T-helper 17 cell (primary cell): ENCODE data around the gene CASP3. TPM values are rescaled to one million over a fixed set of nuclear protein-coding genes. Genes with fewer than 3 reads are reported as not detected.
"Not testable (repeated sequence)": the region's sequence is repeated elsewhere in the genome, so short reads cannot be mapped to it uniquely, and the experiment has no call there.

Experiments used
- ATAC-seq: fragments of 150-1000 bp; cut with Tn5 transposase; 2 replicates; pipeline ENCODE4 v1.10.0; 2021; ENCODE audit warnings: mild to moderate bottlenecking, moderate library complexity
- DNase-seq, 3 donors: peaks; one replicate each; pipeline versions ENCODE4 v3.0.0 to v3.0.0-alpha.2; 2020 to 2021
- H3K9me3 ChIP-seq: one replicate; pipeline ENCODE4 v1.7.0; 2013; ENCODE audit warnings: low read length, mild to moderate bottlenecking; ENCODE audit not compliant: control insufficient read depth, poor library complexity, severe bottlenecking
- H3K27ac Mint-ChIP-seq: one replicate; pipeline ENCODE4 v1.8.0; 2022; ENCODE audit warnings: mild to moderate bottlenecking, moderate library complexity, mixed read lengths
- H3K27me3 Mint-ChIP-seq: one replicate; pipeline ENCODE4 v1.8.0; 2022; ENCODE audit warnings: mixed read lengths
- H3K36me3 Mint-ChIP-seq: one replicate; pipeline ENCODE4 v1.8.0; 2022; ENCODE audit warnings: low read depth, mixed read lengths
- H3K4me1 Mint-ChIP-seq: one replicate; pipeline ENCODE4 v1.8.0; 2022; ENCODE audit warnings: mild to moderate bottlenecking, mixed read lengths
- H3K4me3 Mint-ChIP-seq: one replicate; pipeline ENCODE4 v1.8.0; 2022; ENCODE audit warnings: mild to moderate bottlenecking, moderate library complexity, mixed read lengths
- total RNA-seq, 4 donors: library from RNA in 2 of 4; stranded (reverse) in 2 of 4; gene quantifications; one replicate each; pipeline ENCODE4 v1.2.3 and lab custom pipeline; 2022 to 2026

CASP3 gene
- total RNA-seq, 2 donors from 2014 or later = 8.6 to 18.5 TPM

DNA sequence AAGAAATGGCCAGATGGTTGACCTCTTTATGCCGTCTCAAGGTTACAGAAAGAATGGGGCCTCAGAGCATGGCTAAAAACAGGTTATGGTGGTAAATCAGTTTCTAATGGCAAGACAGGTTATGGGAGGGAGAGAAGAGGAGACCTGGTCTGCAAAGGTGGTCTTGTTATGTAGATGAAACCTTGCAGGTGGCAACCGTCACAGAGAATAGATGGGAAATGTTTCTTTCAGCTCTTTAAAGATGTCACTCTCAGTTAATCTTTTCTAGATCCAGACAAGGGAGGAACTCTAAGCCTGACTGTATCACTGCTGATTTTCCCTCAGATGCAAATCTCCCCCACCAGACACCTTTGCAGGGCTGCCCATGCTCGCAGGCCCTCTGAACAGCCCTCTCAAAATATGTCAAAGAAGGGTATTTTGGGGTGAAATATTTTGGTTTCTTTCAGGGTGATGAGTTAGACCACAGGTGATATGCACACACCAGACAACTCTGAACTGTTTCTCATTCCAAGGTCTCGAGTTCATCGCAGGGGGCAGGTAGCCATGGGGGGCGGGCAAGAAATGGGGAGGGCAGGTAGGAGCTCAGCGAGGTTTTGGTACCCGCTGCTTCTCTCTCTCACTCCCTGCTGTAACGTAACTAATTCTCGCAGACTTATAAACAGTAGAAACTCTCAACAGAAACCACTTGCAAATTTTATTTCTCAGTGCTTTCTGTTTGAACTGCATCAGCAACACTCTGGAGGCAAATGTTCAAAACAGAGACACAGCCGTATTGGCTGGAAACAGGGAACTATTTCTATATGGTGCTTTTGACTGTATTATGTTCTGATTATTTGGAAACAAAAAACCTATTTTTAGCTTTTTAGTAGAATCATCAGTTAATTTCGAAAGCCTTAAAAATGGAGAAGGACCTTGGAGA lies 32.4 kb downstream of the CASP3 start:
- no peaks in the 10 kb centered on the region for H3K4me1 Mint-ChIP-seq

GRCh38 chr4:184616168-184616567 lies 33.1 kb downstream of the CASP3 start:
- not testable (repeated sequence) for H3K4me3 Mint-ChIP-seq, H3K27me3 Mint-ChIP-seq, H3K4me1 Mint-ChIP-seq, H3K27ac Mint-ChIP-seq, ATAC-seq, DNase-seq, H3K36me3 Mint-ChIP-seq, H3K9me3 ChIP-seq

More for the DNA sequence above, 32.4 kb downstream of the CASP3 start:
- no peak overlapping the region for H3K27ac Mint-ChIP-seq
- H3K36me3 Mint-ChIP-seq = no peaks in the 10 kb centered on the region
- H3K4me3 Mint-ChIP-seq = no peak overlapping the region
- no peak for ATAC-seq
- no peak for DNase-seq
- no peaks in the 10 kb centered on the region for H3K27me3 Mint-ChIP-seq
- no peaks in the 10 kb centered on the region for H3K9me3 ChIP-seq

DNA sequence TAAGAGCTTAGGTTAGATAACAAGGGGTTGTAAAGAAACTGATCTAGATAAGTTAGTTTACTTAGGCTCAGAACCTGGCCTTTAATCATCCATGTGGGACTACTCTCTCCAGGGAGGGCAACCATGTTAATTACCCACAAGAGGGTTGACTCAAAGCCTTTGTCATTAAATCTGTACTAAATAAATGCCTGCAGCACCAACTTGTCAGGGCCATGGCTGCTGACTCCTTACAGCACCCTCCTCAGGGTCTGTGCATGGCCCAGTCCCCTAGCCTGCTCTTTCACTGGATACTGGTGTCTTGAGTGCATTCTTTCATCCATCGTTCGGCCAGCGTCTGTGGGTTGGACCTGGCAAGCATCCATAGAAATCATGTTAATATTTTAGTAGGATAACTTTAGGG lies 34.7 kb downstream of the CASP3 start:
- Mint-ChIP-seq H3K27ac (no peak overlapping the region), H3K36me3 (no peaks in the 10 kb centered on the region), H3K4me3 (no peak overlapping the region), H3K27me3 (no peaks in the 10 kb centered on the region), H3K4me1 (no peaks in the 10 kb centered on the region)
- no peak for DNase-seq
- ATAC-seq = no peak
- no peaks in the 10 kb centered on the region for H3K9me3 ChIP-seq

DNA sequence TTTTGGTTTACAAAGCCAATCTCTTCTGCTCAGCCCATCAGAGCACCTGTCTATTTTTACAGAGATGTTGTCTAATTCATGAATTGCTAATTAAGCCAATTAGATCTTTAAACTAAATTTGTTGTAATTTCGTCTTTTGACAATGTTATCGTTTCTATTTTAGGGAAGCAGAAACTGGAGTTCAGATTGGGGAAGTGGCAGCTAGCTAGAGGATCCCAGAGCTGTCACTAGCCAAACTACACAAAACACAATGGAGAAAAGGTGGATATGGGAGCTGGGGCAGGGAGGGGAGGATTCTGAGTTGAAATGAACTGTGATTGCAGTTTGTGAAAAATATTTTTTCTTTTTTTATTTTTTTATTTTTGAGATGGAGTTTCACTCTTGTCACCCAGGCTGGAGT lies 35.8 kb downstream of the CASP3 start:
- no peaks in the 10 kb centered on the region for H3K9me3 ChIP-seq
- DNase-seq (no peak), ATAC-seq (no peak)
- H3K27me3 Mint-ChIP-seq = no peaks in the 10 kb centered on the region
- no peaks in the 10 kb centered on the region for H3K36me3 Mint-ChIP-seq
- H3K4me3 Mint-ChIP-seq = no peak overlapping the region
- no peak overlapping the region for H3K27ac Mint-ChIP-seq
- H3K4me1 Mint-ChIP-seq = no peaks in the 10 kb centered on the region

- H3K4me1 Mint-ChIP-seq = no peaks in the 10 kb centered on the region
- no peak for ATAC-seq
- no peaks in the 10 kb centered on the region for H3K27me3 Mint-ChIP-seq
- no peaks in the 10 kb centered on the region for H3K9me3 ChIP-seq
- no peak for DNase-seq
- H3K36me3 Mint-ChIP-seq = no peaks in the 10 kb centered on the region
- no peak overlapping the region for H3K27ac Mint-ChIP-seq
- no peak overlapping the region for H3K4me3 Mint-ChIP-seq
Measured at GRCh38 chr4:184612074-184612473, 37.2 kb downstream of the CASP3 start.

- H3K4me3 Mint-ChIP-seq, ATAC-seq, H3K9me3 ChIP-seq, H3K27ac Mint-ChIP-seq, H3K36me3 Mint-ChIP-seq, H3K4me1 Mint-ChIP-seq, DNase-seq, H3K27me3 Mint-ChIP-seq: not testable (repeated sequence)
Measured at GRCh38 chr4:184607429-184607828, 41.8 kb downstream of the CASP3 start.

- H3K36me3 Mint-ChIP-seq, H3K4me1 Mint-ChIP-seq, ATAC-seq, DNase-seq, H3K9me3 ChIP-seq, H3K27ac Mint-ChIP-seq, H3K4me3 Mint-ChIP-seq: not testable (repeated sequence)
- H3K27me3 Mint-ChIP-seq = peaks cover 34% of the 10 kb centered on the region
Measured at GRCh38 chr4:184602857-184603256, 46.4 kb downstream of the CASP3 start.

GRCh38 chr4:184600982-184601381 lies 48.3 kb downstream of the CASP3 start:
- H3K4me3 Mint-ChIP-seq, H3K27ac Mint-ChIP-seq, DNase-seq, ATAC-seq, H3K4me1 Mint-ChIP-seq, H3K9me3 ChIP-seq, H3K36me3 Mint-ChIP-seq: not testable (repeated sequence)
- peaks cover 42% of the 10 kb centered on the region for H3K27me3 Mint-ChIP-seq

- Mint-ChIP-seq H3K4me1 (no peaks in the 10 kb centered on the region), H3K4me3 (no peak overlapping the region), H3K36me3 (no peaks in the 10 kb centered on the region), H3K27me3 (peaks cover 43% of the 10 kb centered on the region), H3K27ac (no peak overlapping the region)
- no peak for ATAC-seq
- H3K9me3 ChIP-seq = no peaks in the 10 kb centered on the region
- no peak for DNase-seq
Measured at GRCh38 chr4:184599492-184600135, 49.6 kb downstream of the CASP3 start.

GRCh38 chr4:184598753-184599491 lies 50.3 kb downstream of the CASP3 start:
- ATAC-seq = no peak
- peaks cover 43% of the 10 kb centered on the region for H3K27me3 Mint-ChIP-seq
- no peaks in the 10 kb centered on the region for H3K4me1 Mint-ChIP-seq
- no peak for DNase-seq
- no peak overlapping the region for H3K27ac Mint-ChIP-seq
- no peaks in the 10 kb centered on the region for H3K9me3 ChIP-seq
- H3K4me3 Mint-ChIP-seq = no peak overlapping the region
- no peaks in the 10 kb centered on the region for H3K36me3 Mint-ChIP-seq

DNA sequence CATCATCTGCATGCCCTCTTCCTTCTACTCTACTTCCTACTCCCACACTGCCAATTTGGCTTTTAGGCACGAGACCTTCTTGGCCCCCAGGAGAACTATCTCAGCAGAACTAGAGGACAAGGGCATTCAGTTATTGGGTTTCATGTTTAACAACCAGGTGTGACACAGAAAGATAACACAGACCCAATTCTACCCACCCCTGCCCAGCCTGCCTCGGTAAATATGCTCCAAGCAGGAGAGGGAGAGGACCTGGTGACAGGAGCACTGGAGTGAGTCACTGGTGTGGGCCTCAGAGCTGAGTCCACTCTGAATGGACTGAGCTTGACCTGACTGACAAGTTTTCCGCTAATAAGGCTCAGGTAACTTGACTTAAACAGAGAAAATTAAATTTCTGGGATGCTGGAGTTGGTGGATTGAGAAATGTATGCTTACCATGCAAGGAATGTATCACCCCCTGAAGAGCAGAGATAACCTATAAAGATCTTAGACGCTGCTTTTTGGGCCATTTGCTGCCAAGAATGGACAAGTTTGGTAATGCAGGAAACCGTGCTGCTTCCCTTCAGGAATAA lies 52.5 kb downstream of the CASP3 start:
- ATAC-seq = no peak

DNA sequence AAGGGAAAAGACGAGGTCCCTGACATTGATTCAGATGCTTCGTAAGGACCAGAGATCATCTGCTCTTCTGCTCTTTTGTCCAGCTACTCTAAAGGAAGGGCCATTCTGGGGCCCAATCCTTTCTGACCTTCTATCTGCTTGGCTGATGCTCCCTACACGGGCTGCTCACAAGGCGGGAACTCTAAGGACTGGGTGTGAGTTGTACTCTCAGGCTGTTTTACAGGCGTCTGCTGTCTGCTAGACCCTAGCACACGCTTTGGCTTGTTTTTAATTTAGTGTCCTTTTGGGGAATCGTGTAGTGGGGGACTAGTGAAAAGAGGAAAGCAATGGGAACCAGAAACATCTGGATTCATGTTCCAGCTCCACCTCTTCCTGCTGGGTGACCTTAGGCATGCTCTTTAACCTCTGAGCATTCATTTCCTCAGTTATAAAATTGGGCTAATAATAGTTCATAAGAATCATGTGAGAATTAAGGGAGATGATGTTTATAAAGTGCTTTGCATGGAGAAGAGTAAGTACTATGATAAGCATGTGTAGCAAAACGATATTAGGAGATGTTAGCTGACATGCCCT lies 53.1 kb downstream of the CASP3 start:
- Mint-ChIP-seq H3K36me3 (no peaks in the 10 kb centered on the region), H3K4me3 (no peak overlapping the region), H3K27ac (peak overlapping the region; percentile 1), H3K4me1 (no peaks in the 10 kb centered on the region), H3K27me3 (peaks cover 38% of the 10 kb centered on the region)
- no peak for ATAC-seq
- H3K9me3 ChIP-seq = no peaks in the 10 kb centered on the region
- DNase-seq = no peak

More for the DNA sequence above, 52.5 kb downstream of the CASP3 start:
- H3K36me3 Mint-ChIP-seq = no peaks in the 10 kb centered on the region
- no peaks in the 10 kb centered on the region for H3K9me3 ChIP-seq
- no peak overlapping the region for H3K27ac Mint-ChIP-seq
- peaks cover 43% of the 10 kb centered on the region for H3K27me3 Mint-ChIP-seq
- no peak overlapping the region for H3K4me3 Mint-ChIP-seq
- no peak for DNase-seq
- H3K4me1 Mint-ChIP-seq = no peaks in the 10 kb centered on the region

DNA sequence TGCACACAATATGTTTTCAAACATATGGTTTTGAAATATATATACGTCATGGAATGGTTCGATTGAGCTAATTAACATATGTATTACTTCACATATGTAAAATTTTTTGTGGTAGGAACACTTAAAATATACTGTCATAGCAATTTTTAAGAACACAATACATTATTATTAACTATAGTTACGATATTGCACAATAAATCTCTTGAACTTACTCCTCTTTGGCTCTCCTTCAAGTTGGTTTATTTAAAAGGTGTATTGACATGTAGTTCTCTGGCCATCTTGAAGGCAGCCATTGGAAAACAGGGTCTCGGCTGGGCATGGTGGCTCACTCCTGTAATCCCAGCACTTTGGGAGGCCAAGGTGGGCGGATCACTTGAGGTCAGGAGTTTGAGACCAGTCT lies 53.8 kb downstream of the CASP3 start:
- Mint-ChIP-seq H3K36me3 (no peaks in the 10 kb centered on the region), H3K27me3 (peaks cover 35% of the 10 kb centered on the region), H3K4me1 (no peaks in the 10 kb centered on the region), H3K4me3 (no peak overlapping the region), H3K27ac (no peak overlapping the region)
- ATAC-seq = no peak
- no peaks in the 10 kb centered on the region for H3K9me3 ChIP-seq
- DNase-seq = no peak
